ENCODE measurements around the gene GRIN2A.

Gene GRIN2A

DNA sequence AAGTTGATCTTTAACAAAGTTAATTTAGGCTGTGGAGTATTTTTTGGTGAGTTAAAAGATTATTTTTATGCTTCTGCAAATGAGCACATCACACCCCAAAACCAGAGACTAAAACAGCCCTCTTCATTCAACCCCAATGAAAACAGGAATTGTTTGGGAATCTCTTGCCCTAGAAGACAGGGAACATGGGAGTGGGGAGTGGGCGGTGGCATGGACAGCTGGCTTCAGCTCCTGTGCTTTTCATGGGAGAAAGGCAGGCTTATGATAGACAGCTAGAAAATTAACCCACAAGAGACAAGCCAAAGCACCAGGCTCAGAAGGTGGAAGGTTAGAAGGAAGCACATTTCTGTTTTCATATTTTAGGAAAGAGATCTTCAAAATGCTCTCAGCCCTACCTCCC lies 19.2 kb downstream of the GRIN2A start:
- no peak overlapping the region for H3K4me3 ChIP-seq (ENCODE audit: low read depth, low read length)
- TF ChIP-seq, protein P1, sequence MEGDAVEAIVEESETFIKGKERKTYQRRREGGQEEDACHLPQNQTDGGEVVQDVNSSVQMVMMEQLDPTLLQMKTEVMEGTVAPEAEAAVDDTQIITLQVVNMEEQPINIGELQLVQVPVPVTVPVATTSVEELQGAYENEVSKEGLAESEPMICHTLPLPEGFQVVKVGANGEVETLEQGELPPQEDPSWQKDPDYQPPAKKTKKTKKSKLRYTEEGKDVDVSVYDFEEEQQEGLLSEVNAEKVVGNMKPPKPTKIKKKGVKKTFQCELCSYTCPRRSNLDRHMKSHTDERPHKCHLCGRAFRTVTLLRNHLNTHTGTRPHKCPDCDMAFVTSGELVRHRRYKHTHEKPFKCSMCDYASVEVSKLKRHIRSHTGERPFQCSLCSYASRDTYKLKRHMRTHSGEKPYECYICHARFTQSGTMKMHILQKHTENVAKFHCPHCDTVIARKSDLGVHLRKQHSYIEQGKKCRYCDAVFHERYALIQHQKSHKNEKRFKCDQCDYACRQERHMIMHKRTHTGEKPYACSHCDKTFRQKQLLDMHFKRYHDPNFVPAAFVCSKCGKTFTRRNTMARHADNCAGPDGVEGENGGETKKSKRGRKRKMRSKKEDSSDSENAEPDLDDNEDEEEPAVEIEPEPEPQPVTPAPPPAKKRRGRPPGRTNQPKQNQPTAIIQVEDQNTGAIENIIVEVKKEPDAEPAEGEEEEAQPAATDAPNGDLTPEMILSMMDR (conservative IDR thresholded peaks at IDR 0.05; ENCODE audit: low read depth, low read length), result no peak

DNA sequence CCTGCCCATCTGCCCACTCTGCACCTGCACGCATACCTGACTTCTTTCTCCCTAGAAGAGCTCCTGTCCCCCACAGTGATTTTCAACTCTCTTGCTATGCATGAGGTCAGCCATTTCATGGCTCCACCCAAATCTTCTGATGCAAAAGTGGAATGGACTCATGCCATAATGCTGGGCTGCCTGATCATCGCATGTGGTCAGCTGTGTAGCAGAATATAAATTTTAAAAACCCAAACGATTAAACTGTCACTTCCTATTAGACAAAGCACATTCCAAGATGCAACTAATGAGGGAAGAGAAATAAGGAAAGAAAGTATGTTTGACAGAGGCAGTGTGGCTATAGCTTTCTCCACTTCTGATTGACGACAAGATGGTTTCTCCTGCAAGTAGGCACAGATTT lies 26.1 kb downstream of the GRIN2A start:
- DNase-seq (ENCODE audit: low read depth), result no peak
- TF ChIP-seq, protein P1 (conservative IDR thresholded peaks at IDR 0.05; ENCODE audit: low read depth, low read length), result no peak
- no peak overlapping the region for H3K4me3 ChIP-seq (ENCODE audit: low read depth, low read length)

More for the DNA sequence above, 19.2 kb downstream of the GRIN2A start:
- DNase-seq (ENCODE audit: low read depth), result no peak

DNA sequence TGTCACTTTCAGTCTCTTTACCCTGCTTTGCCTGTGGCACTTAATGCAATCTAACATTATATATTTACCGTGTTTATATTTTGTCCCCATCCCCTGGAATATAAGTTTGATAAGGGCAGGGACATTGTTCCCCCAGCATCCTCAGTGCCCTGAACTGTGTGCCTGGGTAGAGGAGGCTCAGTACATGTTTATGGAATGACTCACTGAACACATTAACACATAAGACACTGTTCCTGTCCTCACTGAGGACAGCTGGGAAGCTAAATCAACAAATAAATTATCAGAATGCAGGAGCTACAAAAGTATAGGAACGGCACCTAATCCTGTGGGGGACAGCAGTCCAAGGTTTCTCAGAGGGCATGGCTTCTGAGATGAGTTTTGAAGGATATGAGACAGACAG lies 27.8 kb downstream of the GRIN2A start:
- DNase-seq (ENCODE audit: low read depth), result no peak

DNA sequence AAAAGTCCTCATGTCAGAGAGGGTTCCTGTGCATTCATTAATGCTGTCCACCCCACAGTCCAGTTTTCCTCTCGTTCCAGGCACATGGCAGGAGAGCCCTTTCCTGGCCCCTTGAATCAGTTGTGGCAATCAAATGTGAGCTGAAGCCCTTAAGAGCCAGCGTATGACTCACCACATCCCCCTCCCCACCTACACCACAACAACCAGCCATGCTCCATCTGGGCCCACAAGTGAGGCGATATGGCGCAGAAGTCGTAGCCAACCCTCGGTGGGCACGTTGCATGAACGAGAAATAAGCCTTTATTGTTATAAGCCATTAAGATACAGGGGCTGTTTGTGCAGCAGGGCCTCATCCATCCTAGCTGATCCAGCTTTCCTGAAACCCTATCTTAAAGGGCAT lies 28.2 kb downstream of the GRIN2A start:
- TF ChIP-seq, protein P1 (conservative IDR thresholded peaks at IDR 0.05; ENCODE audit: low read depth, low read length), result no peak
- no peak for DNase-seq (ENCODE audit: low read depth)
- no peak overlapping the region for H3K4me3 ChIP-seq (ENCODE audit: low read depth, low read length)

More for the DNA sequence above, 27.8 kb downstream of the GRIN2A start:
- no peak overlapping the region for H3K4me3 ChIP-seq (ENCODE audit: low read depth, low read length)
- TF ChIP-seq, protein P1 (conservative IDR thresholded peaks at IDR 0.05; ENCODE audit: low read depth, low read length), result no peak

DNA sequence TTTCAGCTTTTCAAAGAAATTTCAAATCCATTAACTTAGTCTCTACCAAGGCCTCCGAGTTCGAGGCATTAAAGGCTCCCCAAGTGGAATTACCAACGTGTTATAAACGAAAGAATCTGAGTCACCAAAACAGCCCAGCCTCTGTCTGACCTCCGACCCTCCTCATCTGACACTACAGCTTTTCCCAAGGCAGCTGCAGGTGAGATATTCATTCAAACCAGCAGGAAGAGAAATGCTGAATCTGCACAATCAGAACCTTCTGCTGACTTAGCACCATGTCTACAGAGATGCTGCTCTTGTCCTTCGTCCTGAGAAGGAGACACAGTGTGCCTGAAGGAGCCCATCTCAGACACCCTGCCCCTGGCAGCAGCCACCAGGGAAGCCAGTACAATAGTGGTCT lies 30.5 kb downstream of the GRIN2A start:
- no peak for DNase-seq (ENCODE audit: low read depth)
- H3K4me3 ChIP-seq (ENCODE audit: low read depth, low read length), result no peak overlapping the region
- TF ChIP-seq, protein P1 (conservative IDR thresholded peaks at IDR 0.05; ENCODE audit: low read depth, low read length), result no peak

DNA sequence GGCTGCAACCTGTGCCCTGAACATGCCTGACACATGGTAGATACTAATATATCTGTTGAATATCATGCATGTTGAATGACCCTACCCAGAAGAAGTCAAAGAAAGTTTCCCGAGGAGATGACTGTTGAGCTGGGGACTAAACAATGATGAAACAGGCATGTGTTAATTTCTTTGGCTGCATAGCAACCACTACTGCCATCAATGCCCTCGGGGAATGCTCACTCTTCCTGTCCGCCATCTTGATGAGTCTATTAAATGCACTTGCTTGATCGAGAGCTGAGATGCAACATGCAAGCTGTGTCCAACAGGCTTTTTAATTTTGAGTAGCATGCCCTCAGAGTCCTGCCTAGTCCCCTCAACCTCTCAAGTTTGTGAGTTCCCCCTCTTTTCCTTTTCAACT lies 31.3 kb downstream of the GRIN2A start:
- TF ChIP-seq, protein P1 (conservative IDR thresholded peaks at IDR 0.05; ENCODE audit: low read depth, low read length), result no peak
- DNase-seq (ENCODE audit: low read depth), result no peak
- H3K4me3 ChIP-seq (ENCODE audit: low read depth, low read length), result no peak overlapping the region

DNA sequence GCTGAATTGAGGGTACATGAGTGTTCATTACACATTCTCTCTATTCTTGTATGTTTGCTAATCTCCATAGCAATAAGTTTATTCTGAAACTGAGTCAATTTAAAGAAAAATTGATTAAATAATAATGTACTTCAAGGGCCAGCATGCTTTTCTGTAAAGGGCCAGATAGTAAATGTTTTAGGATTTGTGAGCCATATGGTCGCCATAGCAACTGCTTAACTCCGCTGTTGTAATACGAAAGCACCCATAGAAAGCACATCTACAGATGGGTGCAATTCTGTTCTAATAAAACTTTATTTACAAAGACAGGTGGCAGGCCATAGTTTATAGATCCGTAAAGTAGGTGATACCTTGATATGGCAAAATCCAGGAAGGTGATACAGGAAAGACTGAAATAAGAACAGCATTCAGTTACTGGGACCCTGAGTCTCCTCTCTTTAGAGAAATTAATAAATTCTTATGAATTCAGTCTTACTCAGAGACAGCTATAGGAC lies 36.6 kb downstream of the GRIN2A start:
- H3K4me3 ChIP-seq (ENCODE audit: low read depth, low read length), result no peak overlapping the region
- TF ChIP-seq, protein P1 (conservative IDR thresholded peaks at IDR 0.05; ENCODE audit: low read depth, low read length), result no peak
- DNase-seq (ENCODE audit: low read depth), result no peak

All from choroid plexus epithelial cell (primary cell).